HepG2 (cell line): ENCODE measurements around the gene TNFRSF6B. TPM values are rescaled to one million over a fixed set of nuclear protein-coding genes. Genes with fewer than 3 reads are reported as not detected.
A peak's percentile ranks its signal among the peaks of the same experiment; 100 is the strongest.

Experiments used
- AHR ChIP-seq: IDR thresholded peaks from 2 replicates; pipeline ENCODE4 v1.6.1; 2018; ENCODE audit warnings: missing genetic modification reagents, missing compliant biosample characterization
- ARHGAP35 ChIP-seq: sonication (generic); formaldehyde crosslinking; IDR thresholded peaks from 2 replicates; pipeline ENCODE4 v1.9.0; 2022; ENCODE audit warnings: mild to moderate bottlenecking, inconsistent platforms, moderate library complexity, missing genetic modification reagents, borderline replicate concordance
- ASH2L ChIP-seq: fragments of 300-600, 200-600 bp; sonication (generic); IDR thresholded peaks from 2 replicates; pipeline ENCODE4 v1.7.0; 2017; ENCODE audit warnings: low read depth, mild to moderate bottlenecking, moderate library complexity, mixed read lengths, low read length; ENCODE audit not compliant: insufficient read length
- BHLHE40 ChIP-seq: IDR thresholded peaks from 2 replicates; pipeline ENCODE4 v1.6.1; 2011; ENCODE audit warnings: low read length, improper control_type of control experiment
- CEBPB ChIP-seq: IDR thresholded peaks from 2 replicates; pipeline ENCODE4 v1.6.1; 2011; ENCODE audit warnings: low read depth, low read length, improper control_type of control experiment, borderline replicate concordance
- ELF3 ChIP-seq: IDR thresholded peaks from 2 replicates; pipeline ENCODE4 v1.6.1; 2016; ENCODE audit warnings: missing genetic modification reagents, missing compliant biosample characterization
- ERF ChIP-seq: IDR thresholded peaks from 2 replicates; pipeline ENCODE4 v1.6.1; 2018; ENCODE audit warnings: missing biosample characterization, missing genetic modification reagents
- FIP1L1 ChIP-seq: fragments of 200-400 bp; formaldehyde crosslinking; IDR thresholded peaks from 2 replicates; pipeline ENCODE4 v1.6.1; 2018; ENCODE audit warnings: low read depth, mild to moderate bottlenecking, low read length, moderate library complexity, borderline replicate concordance; ENCODE audit not compliant: insufficient read depth
- GPN1 ChIP-seq: sonication (generic); formaldehyde crosslinking; IDR thresholded peaks from 2 replicates; pipeline ENCODE4 v1.5.1; 2020; ENCODE audit warnings: missing genetic modification reagents, borderline replicate concordance
- HOXA5 ChIP-seq: sonication (generic); formaldehyde crosslinking; IDR thresholded peaks from 2 replicates; pipeline ENCODE4 v1.4.0; 2020; ENCODE audit warnings: missing genetic modification reagents
- IKZF1 ChIP-seq: fragments of 450-650 bp; IDR thresholded peaks from 2 replicates; pipeline ENCODE4 v1.7.1; 2016
- MXI1 ChIP-seq: IDR thresholded peaks from 3 replicates; pipeline ENCODE4 v1.6.1; 2012; ENCODE audit warnings: low read depth, low read length, inconsistent platforms, borderline replicate concordance
- NCOA2 ChIP-seq: sonication (generic); formaldehyde crosslinking; IDR thresholded peaks from 2 replicates; pipeline ENCODE4 v1.8.0; 2022; ENCODE audit warnings: inconsistent platforms
- NR0B2 ChIP-seq: sonication (generic); formaldehyde crosslinking; IDR thresholded peaks from 2 replicates; pipeline ENCODE4 v1.4.0; 2020; ENCODE audit warnings: mild to moderate bottlenecking, missing genetic modification reagents
- RBFOX2 ChIP-seq: fragments of 200-400 bp; formaldehyde crosslinking; IDR thresholded peaks from 2 replicates; pipeline ENCODE4 v1.6.1; 2017; ENCODE audit warnings: low read depth, mild to moderate bottlenecking, low read length
- SKI ChIP-seq: fragments of 450-650 bp; IDR thresholded peaks from one replicate; pipeline ENCODE4 v1.6.1; 2018; ENCODE audit warnings: mild to moderate bottlenecking; ENCODE audit not compliant: partially characterized antibody
- SMAD1 ChIP-seq: sonication (generic); formaldehyde crosslinking; IDR thresholded peaks from 2 replicates; pipeline ENCODE4 v1.4.0; 2020; ENCODE audit warnings: missing genetic modification reagents, low read depth, mild to moderate bottlenecking, borderline replicate concordance
- TBX2 ChIP-seq: sonication (generic); formaldehyde crosslinking; IDR thresholded peaks from 2 replicates; pipeline ENCODE4 v1.5.0; 2020; ENCODE audit warnings: missing genetic modification reagents, mild to moderate bottlenecking, borderline replicate concordance
- TOPORS ChIP-seq: sonication (generic); formaldehyde crosslinking; IDR thresholded peaks from 2 replicates; pipeline ENCODE4 v1.8.0; 2023; ENCODE audit warnings: mild to moderate bottlenecking, missing genetic modification reagents
- TRAFD1 ChIP-seq: sonication (generic); formaldehyde crosslinking; IDR thresholded peaks from 2 replicates; pipeline ENCODE4 v1.5.1; 2020; ENCODE audit warnings: missing genetic modification reagents, mild to moderate bottlenecking, borderline replicate concordance
- ZFP91 ChIP-seq: sonication (generic); formaldehyde crosslinking; IDR thresholded peaks from 2 replicates; pipeline ENCODE4 v1.9.0; 2022; ENCODE audit warnings: missing genetic modification reagents, mild to moderate bottlenecking, borderline replicate concordance
- ZNF136 ChIP-seq: sonication (generic); formaldehyde crosslinking; IDR thresholded peaks from 2 replicates; pipeline ENCODE4 v1.8.1; 2022; ENCODE audit warnings: low read depth, mild to moderate bottlenecking, moderate library complexity, missing genetic modification reagents
- ZNF335 ChIP-seq: sonication (generic); formaldehyde crosslinking; IDR thresholded peaks from 2 replicates; pipeline ENCODE4 v1.4.0; 2020; ENCODE audit warnings: missing genetic modification reagents
- ZNF432 ChIP-seq: sonication (generic); formaldehyde crosslinking; IDR thresholded peaks from 2 replicates; pipeline ENCODE4 v1.5.0; 2020; ENCODE audit warnings: missing genetic modification reagents, mild to moderate bottlenecking, borderline replicate concordance
- ZNF549 ChIP-seq: sonication (generic); formaldehyde crosslinking; IDR thresholded peaks from 2 replicates; pipeline ENCODE4 v1.5.0; 2020; ENCODE audit warnings: missing genetic modification reagents
- ZNF563 ChIP-seq: sonication (generic); formaldehyde crosslinking; IDR thresholded peaks from 2 replicates; pipeline ENCODE4 v1.8.0; 2022; ENCODE audit warnings: mild to moderate bottlenecking, moderate library complexity, missing genetic modification reagents
- ZNF674 ChIP-seq: sonication (generic); formaldehyde crosslinking; IDR thresholded peaks from 2 replicates; pipeline ENCODE4 v1.5.0; 2020; ENCODE audit warnings: low read depth, mild to moderate bottlenecking, missing genetic modification reagents
- ZNF781 ChIP-seq: sonication (generic); formaldehyde crosslinking; IDR thresholded peaks from 2 replicates; pipeline ENCODE4 v1.5.1; 2020; ENCODE audit warnings: borderline replicate concordance, mild to moderate bottlenecking, missing genetic modification reagents; ENCODE audit errors: not compliant biosample characterization
- polyA plus RNA-seq, 8 experiments: library from polyadenylated mRNA; depleted of rRNA in 3 of 8; stranded (reverse) in 7 of 8; unstranded in 1 of 8; fragments of >200 nt; fragmentation: Illumina TruSeq in 4 of 8; extraction: Trizol in 4 of 8; gene quantifications; 2 replicates each; pipeline versions ENCODE4 v1.2.1 to v1.2.3, GENCODE V29; 2011 to 2016; ENCODE audit warnings: low read depth in 4 of 8, missing spikeins in 1 of 8, mixed read lengths in 1 of 8; ENCODE audit not compliant: insufficient read depth in 1 of 8
- total RNA-seq, 5 experiments: library from RNA; depleted of rRNA; stranded (reverse); fragments of >200 nt; fragmentation: Illumina TruSeq; extraction: Trizol; gene quantifications; 2 replicates each; pipeline ENCODE4 v1.2.3, GENCODE V29; 2016; ENCODE audit warnings: low read depth in 1 of 5

The TNFRSF6B gene
- total and polyA plus RNA-seq, 2 of the 13 experiments (the other 11 are each of a cell fraction or from before 2014, with no cell fraction given), result 0.24 TPM; not detected in 1

GRCh38 chr20:63744574-63745423 lies 48.3 kb downstream of the TNFRSF6B start (continued):
- no peak for TF ChIP-seq SKI
- no peak for TF ChIP-seq ELF3 (CRISPR knock-in tag)
- no peak for TF ChIP-seq ZNF674 (CRISPR knock-in tag)
- TF ChIP-seq NCOA2, result no peak
- TF ChIP-seq GPN1 (CRISPR knock-in tag), result no peak
- peak; percentile 78; the same call in 1 of the 2 replicates for TF ChIP-seq AHR (CRISPR knock-in tag)
- TF ChIP-seq MXI1, result no peak
- TF ChIP-seq ZFP91 (CRISPR knock-in tag), result no peak
- no peak for TF ChIP-seq ZNF563 (CRISPR knock-in tag)
- TF ChIP-seq CEBPB, result no peak
- no peak for TF ChIP-seq ZNF335 (CRISPR knock-in tag)
- TF ChIP-seq ZNF781 (CRISPR knock-in tag), result no peak
- peak; percentile 27; the same call in 1 of the 2 replicates for TF ChIP-seq FIP1L1
- TF ChIP-seq ARHGAP35 (CRISPR knock-in tag), result no peak
- no peak for TF ChIP-seq ERF (CRISPR knock-in tag)
- TF ChIP-seq IKZF1, result no peak
- no peak for TF ChIP-seq NR0B2 (CRISPR knock-in tag)
- no peak for TF ChIP-seq ASH2L
- TF ChIP-seq TBX2, result no peak
- TF ChIP-seq ZNF136, result no peak
- TF ChIP-seq TRAFD1 (CRISPR knock-in tag), result no peak
- no peak for TF ChIP-seq ZNF432 (CRISPR knock-in tag)
- TF ChIP-seq HOXA5 (CRISPR knock-in tag), result no peak
- no peak for TF ChIP-seq TOPORS (CRISPR knock-in tag)
- TF ChIP-seq BHLHE40, result no peak
- no peak for TF ChIP-seq ZNF549 (CRISPR knock-in tag)
- TF ChIP-seq RBFOX2, result peak; percentile 75
- TF ChIP-seq SMAD1 (CRISPR knock-in tag), result 0 out of 2 replicates have a peak, but pooled peaks have one; percentile 17
